Thymus (tissue), 11 donors: Measurements from ENCODE around the gene NPFF. TPM values are rescaled to one million over a fixed set of nuclear protein-coding genes. Genes with fewer than 3 reads are reported as not detected.

Experiments used
- DNase-seq, 9 donors: peaks; one replicate each; pipeline ENCODE4 v3.0.0-alpha.2; 2013; ENCODE audit warnings: low spot score in 9 of 9, low read depth in 6 of 9, missing footprints in 1 of 9
- H3K27ac ChIP-seq, 2 donors: one replicate each; pipeline ENCODE4 v1.5.1; 2013; ENCODE audit warnings: control low read depth in 1 of 2, low read depth in 1 of 2, low read length in 1 of 2, mild to moderate bottlenecking in 1 of 2, moderate library complexity in 1 of 2
- H3K27me3 ChIP-seq, 2 donors: one replicate each; pipeline ENCODE4 v1.5.1; 2013; ENCODE audit warnings: low read length in 1 of 2; ENCODE audit not compliant: control insufficient read depth in 2 of 2, insufficient read depth in 1 of 2
- H3K36me3 ChIP-seq, 2 donors: one replicate each; pipeline ENCODE4 v1.5.1; 2013; ENCODE audit warnings: low read length in 1 of 2, mild to moderate bottlenecking in 1 of 2, moderate library complexity in 1 of 2; ENCODE audit not compliant: control insufficient read depth in 2 of 2, insufficient read depth in 2 of 2
- H3K4me1 ChIP-seq, 2 donors: one replicate each; pipeline ENCODE4 v1.5.1; 2013; ENCODE audit warnings: low read length in 2 of 2; ENCODE audit not compliant: control insufficient read depth in 2 of 2, insufficient read depth in 2 of 2
- H3K4me3 ChIP-seq, 2 donors: one replicate each; pipeline ENCODE4 v1.5.1; 2013; ENCODE audit warnings: low read length in 2 of 2, control low read depth in 1 of 2, mild to moderate bottlenecking in 1 of 2
- H3K9me3 ChIP-seq, 2 donors: one replicate each; pipeline ENCODE4 v1.5.1; 2013; ENCODE audit warnings: low read length in 1 of 2, mild to moderate bottlenecking in 1 of 2; ENCODE audit not compliant: control insufficient read depth in 2 of 2, insufficient read depth in 1 of 2
- WGBS: extraction: QIAGEN DNeasy Blood & Tissue Kit; methylation state at CpG from one replicate; pipeline ENCODE4 v1.1.7; 2013; 5-methylcytosine and 5-hydroxymethylcytosine counted together
- polyA plus RNA-seq: library from polyadenylated mRNA; stranded (reverse); fragments of 200-250 nt; gene quantifications from one replicate; pipeline ENCODE4 v1.2.3, GENCODE V29; 2013
- total RNA-seq: library from RNA; stranded (reverse); fragments of 120-200 nt; gene quantifications from one replicate; pipeline ENCODE4 v1.2.4, GENCODE V29; 2013
- donor health status: healthy.

NPFF gene
- total and polyA plus RNA-seq, 2 donors: 0.38 to 3.7 TPM

- Histone ChIP-seq H3K4me3 (no peak overlapping the region), H3K4me1 (peaks cover 0 to 2% of the 10 kb centered on the region in 2 donors), H3K36me3 (peaks cover 97 to 99% of the 10 kb centered on the region in 2 donors), H3K27me3 (no peaks in the 10 kb centered on the region), H3K27ac (no peak overlapping the region), H3K9me3 (no peaks in the 10 kb centered on the region)
- 100% methylated on average over 1 of the region's 1 CpG for WGBS
- DNase-seq: no peak
Observed at GRCh38 chr12:53468282-53468681, 39.0 kb downstream of the NPFF start.

GRCh38 chr12:53467880-53468279, 39.4 kb downstream of the NPFF start:
- Histone ChIP-seq H3K4me1 (peaks cover 0 to 2% of the 10 kb centered on the region in 2 donors), H3K4me3 (no peak overlapping the region), H3K9me3 (no peaks in the 10 kb centered on the region), H3K36me3 (peaks cover 97 to 98% of the 10 kb centered on the region in 2 donors), H3K27ac (no peak overlapping the region), H3K27me3 (no peaks in the 10 kb centered on the region)
- DNase-seq: no peak
- WGBS: 94% methylated on average over 2 of the region's 2 CpGs

- no peaks in the 10 kb centered on the region for H3K9me3 ChIP-seq
- H3K27ac ChIP-seq: no peak overlapping the region
- H3K4me1 ChIP-seq: peaks cover 0 to 2% of the 10 kb centered on the region in 2 donors
- H3K4me3 ChIP-seq: no peak overlapping the region
- H3K36me3 ChIP-seq: peaks cover 97 to 98% of the 10 kb centered on the region in 2 donors
- H3K27me3 ChIP-seq: no peaks in the 10 kb centered on the region
- WGBS: 95% methylated on average over 5 of the region's 5 CpGs
- DNase-seq: no peak
Observed at GRCh38 chr12:53467082-53467481, 40.2 kb downstream of the NPFF start.

- peaks cover 0 to 2% of the 10 kb centered on the region in 2 donors for H3K4me1 ChIP-seq
- WGBS: 93% methylated on average over 4 of the region's 4 CpGs
- DNase-seq: no peak
Observed at GRCh38 chr12:53466640-53467039, 40.6 kb downstream of the NPFF start.

GRCh38 chr12:53465679-53466078, 41.6 kb downstream of the NPFF start:
- no peak overlapping the region for H3K27ac ChIP-seq
- H3K36me3 ChIP-seq: peaks cover 93 to 99% of the 10 kb centered on the region in 2 donors
- WGBS: 93% methylated on average over 2 of the region's 2 CpGs
- H3K4me3 ChIP-seq: no peak overlapping the region
- DNase-seq: no peak
- peaks cover 0 to 2% of the 10 kb centered on the region in 2 donors for H3K4me1 ChIP-seq
- no peaks in the 10 kb centered on the region for H3K9me3 ChIP-seq
- H3K27me3 ChIP-seq: no peaks in the 10 kb centered on the region

More at GRCh38 chr12:53466640-53467039, 40.6 kb downstream of the NPFF start:
- Histone ChIP-seq H3K4me3 (no peak overlapping the region), H3K27ac (no peak overlapping the region), H3K27me3 (no peaks in the 10 kb centered on the region), H3K9me3 (no peaks in the 10 kb centered on the region), H3K36me3 (peaks cover 94 to 98% of the 10 kb centered on the region in 2 donors)

GRCh38 chr12:53464685-53465418, 42.4 kb downstream of the NPFF start:
- Histone ChIP-seq H3K27me3 (no peaks in the 10 kb centered on the region), H3K36me3 (peaks cover 92 to 99% of the 10 kb centered on the region in 2 donors), H3K4me3 (no peak overlapping the region), H3K4me1 (peaks cover 0 to 2% of the 10 kb centered on the region in 2 donors), H3K27ac (no peak overlapping the region), H3K9me3 (no peaks in the 10 kb centered on the region)
- DNase-seq: no peak
- WGBS: 98% methylated on average over 11 of the region's 11 CpGs

- no peak overlapping the region for H3K27ac ChIP-seq
- no peaks in the 10 kb centered on the region for H3K9me3 ChIP-seq
- H3K4me1 ChIP-seq: peaks cover 0 to 2% of the 10 kb centered on the region in 2 donors
- no peak overlapping the region for H3K4me3 ChIP-seq
- WGBS: 91% methylated on average over 5 of the region's 5 CpGs
- H3K27me3 ChIP-seq: no peaks in the 10 kb centered on the region
- DNase-seq: no peak
- H3K36me3 ChIP-seq: peaks cover 89 to 99% of the 10 kb centered on the region in 2 donors
Observed at GRCh38 chr12:53463802-53464560, 43.3 kb downstream of the NPFF start.

- no peak overlapping the region for H3K27ac ChIP-seq
- peaks cover 0 to 2% of the 10 kb centered on the region in 2 donors for H3K4me1 ChIP-seq
Observed at GRCh38 chr12:53462935-53463334, 44.3 kb downstream of the NPFF start.

GRCh38 chr12:53461591-53461990, 45.7 kb downstream of the NPFF start:
- H3K4me1 ChIP-seq: peaks cover 0 to 2% of the 10 kb centered on the region in 2 donors
- H3K4me3 ChIP-seq: no peak overlapping the region
- H3K27ac ChIP-seq: no peak overlapping the region
- no peaks in the 10 kb centered on the region for H3K27me3 ChIP-seq
- 97% methylated on average over 8 of the region's 8 CpGs for WGBS
- DNase-seq: no peak
- H3K9me3 ChIP-seq: no peaks in the 10 kb centered on the region
- H3K36me3 ChIP-seq: peaks cover 89 to 99% of the 10 kb centered on the region in 2 donors

More at GRCh38 chr12:53462935-53463334, 44.3 kb downstream of the NPFF start:
- Histone ChIP-seq H3K4me3 (no peak overlapping the region), H3K27me3 (no peaks in the 10 kb centered on the region), H3K9me3 (no peaks in the 10 kb centered on the region), H3K36me3 (peaks cover 89 to 99% of the 10 kb centered on the region in 2 donors)
- WGBS: 92% methylated on average over 3 of the region's 3 CpGs
- no peak for DNase-seq
